Mesodermal cell (in vitro differentiated cells): Measurements from ENCODE around the gene IFNL3.

ENCODE experiments used
- H3K27ac ChIP-seq: 2 replicates; pipeline ENCODE4 v1.7.0; 2013; ENCODE audit warnings: mild to moderate bottlenecking, low read depth, low read length, moderate library complexity; ENCODE audit not compliant: severe bottlenecking
- H3K36me3 ChIP-seq: 2 replicates; pipeline ENCODE4 v1.7.1; 2013; ENCODE audit warnings: mild to moderate bottlenecking, low read length, moderate library complexity; ENCODE audit not compliant: control insufficient read depth, insufficient read depth
- H3K4me1 ChIP-seq: one replicate; pipeline ENCODE4 v1.7.1; 2013; ENCODE audit warnings: mild to moderate bottlenecking, low read length; ENCODE audit not compliant: insufficient read depth, control insufficient read depth, poor library complexity, severe bottlenecking
- H3K4me3 ChIP-seq: 2 replicates; pipeline ENCODE4 v1.7.0; 2013; ENCODE audit warnings: low read length, control low read depth, mild to moderate bottlenecking; ENCODE audit not compliant: insufficient read depth, poor library complexity, severe bottlenecking; ENCODE audit errors: extremely low read depth
- H3K9me3 ChIP-seq: 2 replicates; pipeline ENCODE4 v1.7.1; 2013; ENCODE audit warnings: mild to moderate bottlenecking, low read length, moderate library complexity; ENCODE audit not compliant: control insufficient read depth
- WGBS, 2 experiments: methylation state at CpG; one replicate each; pipeline ENCODE4 v1.1.5; 2013; ENCODE audit warnings: missing lambda C conversion rate in 2 of 2; ENCODE audit not compliant: insufficient coverage in 2 of 2; 5-methylcytosine and 5-hydroxymethylcytosine counted together

IFNL3 gene

DNA sequence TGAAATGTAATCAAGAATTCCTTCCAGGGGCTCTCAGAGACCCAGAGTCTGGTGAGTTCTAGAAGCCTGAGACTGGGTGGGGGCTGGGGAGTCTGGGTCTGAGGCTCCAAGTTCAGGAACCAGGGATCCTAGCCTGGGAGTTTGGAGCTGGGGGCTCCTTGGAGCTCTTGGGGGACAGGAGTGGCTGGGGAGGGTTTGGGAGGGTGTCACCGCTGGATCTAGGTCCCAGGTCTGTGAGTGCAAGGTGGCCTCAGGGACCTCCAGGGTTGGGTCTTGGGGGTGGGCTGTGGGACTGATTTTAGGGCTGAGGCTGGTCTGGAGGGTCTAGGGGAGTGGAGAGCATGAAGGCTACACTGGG is 41.8 kb downstream of the IFNL3 start:
- Histone ChIP-seq H3K27ac (no peak overlapping the region), H3K4me1 (no peaks in the 10 kb centered on the region), H3K36me3 (no peaks in the 10 kb centered on the region), H3K4me3 (no peak overlapping the region), H3K9me3 (no peaks in the 10 kb centered on the region)
- 89 to 100% methylated on average over 1 of the region's 1 CpG for WGBS, 2 experiments

DNA sequence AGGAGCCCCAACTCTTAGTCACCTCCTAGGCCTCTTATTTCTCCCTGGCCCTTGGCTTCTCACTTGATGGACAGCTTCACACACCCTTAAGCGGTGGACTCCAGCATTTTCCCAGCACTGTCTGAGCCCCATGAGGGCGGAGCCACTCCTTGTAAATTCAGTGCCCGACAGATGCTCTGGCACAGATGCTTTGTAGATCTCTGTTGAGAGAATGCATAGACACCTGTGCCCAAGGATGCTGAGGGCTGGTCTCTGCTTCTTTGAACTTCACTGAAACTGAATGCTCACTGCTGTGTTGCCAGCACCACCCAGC is 44.0 kb downstream of the IFNL3 start:
- no peak overlapping the region for H3K4me3 ChIP-seq
- 79 to 85% methylated on average over 3 of the region's 3 CpGs for WGBS, 2 experiments
- no peaks in the 10 kb centered on the region for H3K36me3 ChIP-seq

DNA sequence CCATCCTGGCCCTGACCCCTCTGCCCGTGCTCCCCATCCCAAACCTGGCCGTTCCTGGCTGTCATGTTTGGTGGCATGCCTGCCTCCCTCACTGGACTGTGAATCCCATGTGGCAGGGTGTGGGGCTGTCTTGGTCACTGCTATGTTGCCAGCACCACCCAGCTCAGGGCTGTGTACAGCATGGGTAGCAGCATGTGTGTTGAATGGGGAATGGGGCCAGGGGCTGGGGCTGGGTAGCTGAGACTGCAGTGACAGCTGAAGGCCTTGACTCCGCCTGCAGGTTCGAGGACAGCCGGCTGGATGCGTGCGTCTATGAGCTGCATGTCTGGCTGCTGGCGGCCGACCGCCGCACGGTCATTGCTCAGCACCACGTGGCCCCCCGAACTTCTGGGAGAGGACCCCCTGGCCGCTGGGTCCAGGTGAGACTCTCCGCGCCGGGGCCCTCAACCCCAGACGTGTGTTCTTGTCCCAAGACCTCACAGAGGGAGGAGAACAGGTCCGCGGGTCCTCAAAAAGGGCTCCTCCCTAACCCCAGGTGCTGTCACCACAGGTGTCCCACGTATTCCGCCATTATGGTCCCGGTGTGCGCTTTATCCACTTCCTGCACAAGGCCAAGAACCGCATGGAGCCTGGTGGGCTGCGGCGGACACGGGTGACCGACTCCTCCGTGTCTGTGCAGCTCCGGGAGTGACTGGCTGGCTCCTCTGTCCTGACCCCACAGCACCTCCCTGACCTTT is 44.6 kb downstream of the IFNL3 start:
- Histone ChIP-seq H3K27ac (no peak overlapping the region), H3K4me3 (no peak overlapping the region), H3K36me3 (no peaks in the 10 kb centered on the region), H3K4me1 (no peaks in the 10 kb centered on the region), H3K9me3 (no peaks in the 10 kb centered on the region)
- 89 to 91% methylated on average over 26 to 32 of the region's 32 CpGs for WGBS, 2 experiments

More for the DNA sequence above, 44.0 kb downstream of the IFNL3 start:
- Histone ChIP-seq H3K27ac (no peak overlapping the region), H3K4me1 (no peaks in the 10 kb centered on the region), H3K9me3 (no peaks in the 10 kb centered on the region)

DNA sequence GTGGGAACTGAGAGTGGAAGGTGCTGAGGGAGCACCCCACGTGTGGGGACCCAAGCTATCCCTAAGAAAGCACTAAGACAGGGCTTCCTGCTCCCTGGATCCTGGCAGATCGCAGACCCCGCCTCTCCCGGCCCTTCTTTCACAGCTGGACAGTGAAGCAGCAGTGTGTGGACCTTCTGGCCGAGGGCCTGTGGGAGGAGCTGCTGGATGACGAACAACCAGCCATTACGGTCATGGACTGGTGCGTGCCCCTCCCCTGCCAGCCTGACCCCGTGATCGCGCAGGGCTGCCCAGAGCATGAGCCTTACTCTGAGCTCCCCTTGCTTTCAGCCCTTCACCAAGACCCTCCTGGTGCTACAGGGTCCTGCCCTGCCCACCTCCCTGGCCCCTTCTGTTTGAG is 45.8 kb downstream of the IFNL3 start:
- WGBS, 2 experiments, result 44 to 46% methylated on average over 10 to 11 of the region's 11 CpGs
- H3K4me3 ChIP-seq, result no peak overlapping the region
- no peaks in the 10 kb centered on the region for H3K9me3 ChIP-seq
- H3K4me1 ChIP-seq, result no peaks in the 10 kb centered on the region
- no peak overlapping the region for H3K27ac ChIP-seq
- no peaks in the 10 kb centered on the region for H3K36me3 ChIP-seq

DNA sequence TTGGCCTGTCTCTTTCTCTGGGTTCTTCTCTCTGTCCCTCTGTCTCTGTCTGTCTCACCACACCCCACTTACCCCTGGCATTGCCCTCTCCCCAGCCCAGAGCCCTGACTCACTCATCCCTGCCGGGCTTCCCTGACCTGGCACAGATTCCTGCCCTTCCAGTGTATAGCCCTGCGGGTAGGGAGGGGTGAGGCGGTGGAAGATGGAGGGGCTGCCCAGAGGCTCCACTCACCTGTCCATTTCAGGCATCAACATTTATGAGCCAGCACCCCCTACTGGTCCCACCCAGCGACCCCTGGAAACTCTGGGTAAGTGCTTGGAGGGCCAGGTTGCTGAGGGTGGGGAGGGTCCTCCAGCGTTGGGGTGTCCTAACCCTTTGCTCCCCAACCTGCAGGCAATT is 47.0 kb downstream of the IFNL3 start:
- no peaks in the 10 kb centered on the region for H3K9me3 ChIP-seq
- H3K27ac ChIP-seq, result no peak overlapping the region
- no peaks in the 10 kb centered on the region for H3K36me3 ChIP-seq
- H3K4me1 ChIP-seq, result no peaks in the 10 kb centered on the region
- WGBS, 2 experiments, result 48 to 80% methylated on average over 1 to 3 of the region's 5 CpGs
- no peak overlapping the region for H3K4me3 ChIP-seq

DNA sequence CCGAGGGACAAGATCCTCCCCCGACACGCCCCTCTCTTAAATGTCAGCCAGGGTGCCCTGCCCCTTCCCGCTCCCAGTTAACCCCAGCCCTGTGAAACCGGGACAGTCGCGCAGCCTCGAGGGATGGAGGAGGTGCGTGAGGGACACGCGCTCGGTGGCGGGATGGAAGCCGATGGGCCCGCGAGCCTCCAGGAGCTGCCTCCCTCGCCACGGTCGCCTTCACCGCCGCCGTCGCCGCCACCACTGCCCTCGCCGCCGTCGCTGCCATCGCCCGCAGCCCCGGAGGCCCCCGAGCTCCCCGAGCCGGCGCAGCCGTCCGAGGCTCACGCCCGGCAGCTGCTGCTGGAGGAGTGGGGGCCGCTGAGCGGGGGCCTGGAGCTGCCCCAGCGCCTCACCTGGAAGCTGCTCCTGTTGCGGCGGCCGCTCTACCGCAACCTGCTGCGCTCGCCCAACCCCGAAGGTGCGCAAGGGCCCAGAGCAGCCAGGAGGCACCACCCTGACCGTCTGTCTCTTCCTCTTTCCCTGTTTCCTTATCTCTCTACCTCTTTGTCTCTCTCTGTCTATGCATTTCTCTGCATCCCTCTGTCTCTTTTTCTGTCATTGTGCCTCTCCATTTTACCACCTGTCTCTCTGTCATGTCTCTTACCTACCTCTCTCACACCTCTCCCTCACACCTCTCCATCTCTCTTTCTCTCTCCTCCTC is 47.8 kb downstream of the IFNL3 start, which contains the start of gene NCCRP1:
Gene NCCRP1, plus strand, starts transcription at position 105 of the 703 bp plus-strand sequence. Its CDS starts 19 bp downstream, at position 124.
- Histone ChIP-seq H3K4me1 (no peaks in the 10 kb centered on the region), H3K27ac (no peak within 1 kb of the TSS), H3K36me3 (no peaks in the 10 kb centered on the region), H3K9me3 (no peaks in the 10 kb centered on the region), H3K4me3 (no peak within 1 kb of the TSS)
- WGBS, 2 experiments, result 6 to 9% methylated on average over 46 to 48 of the region's 51 CpGs

DNA sequence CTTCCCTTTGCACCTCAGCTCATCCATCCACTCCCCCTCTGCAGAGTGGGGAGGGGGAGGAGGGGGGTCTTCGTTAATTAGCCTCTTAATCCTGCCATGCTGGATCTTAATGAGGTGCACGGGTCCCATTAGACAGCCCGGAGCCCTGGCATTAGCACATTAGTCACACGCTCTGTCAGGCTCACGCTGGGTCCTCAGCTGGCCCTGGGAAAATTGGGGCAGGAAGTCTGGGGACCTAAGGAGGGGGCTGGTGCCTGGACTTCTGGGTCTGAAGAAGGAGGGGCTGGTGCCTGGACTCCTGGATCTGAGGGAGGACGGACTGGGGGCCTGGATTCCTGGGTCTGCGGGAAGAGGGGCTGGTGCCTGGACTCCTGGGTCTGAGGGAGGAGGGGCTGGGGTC is 48.5 kb downstream of the IFNL3 start:
- H3K36me3 ChIP-seq, result no peaks in the 10 kb centered on the region
- H3K27ac ChIP-seq, result no peak overlapping the region
- WGBS, 2 experiments, result 35% methylated on average over 5 to 6 of the region's 7 CpGs
- no peak overlapping the region for H3K4me3 ChIP-seq
- no peaks in the 10 kb centered on the region for H3K4me1 ChIP-seq
- no peaks in the 10 kb centered on the region for H3K9me3 ChIP-seq

DNA sequence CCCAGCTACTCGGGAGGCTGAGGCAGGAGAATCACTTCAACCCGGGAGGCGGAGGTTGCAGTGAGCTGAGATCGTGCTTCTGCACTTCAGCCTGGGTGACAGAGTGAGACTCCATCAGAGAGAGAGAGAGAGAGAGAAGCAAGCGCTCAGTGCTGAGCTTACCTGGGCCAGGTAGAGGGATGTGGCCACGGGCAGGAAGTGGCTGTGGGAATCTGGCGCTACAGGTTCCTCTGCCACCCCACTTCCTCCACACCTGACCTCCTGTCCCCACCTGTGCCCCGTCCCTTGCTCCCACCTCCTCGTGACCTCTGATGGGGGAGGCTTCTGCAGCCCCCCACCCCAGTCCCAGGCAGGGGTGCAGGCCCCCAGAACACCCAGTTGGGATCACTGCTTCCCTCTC is 49.1 kb downstream of the IFNL3 start:
- WGBS, 2 experiments, result 57 to 71% methylated on average over 6 of the region's 9 CpGs
- Histone ChIP-seq H3K4me1 (peaks cover 3% of the 10 kb centered on the region), H3K36me3 (no peaks in the 10 kb centered on the region), H3K27ac (no peak overlapping the region), H3K4me3 (no peak overlapping the region), H3K9me3 (no peaks in the 10 kb centered on the region)

DNA sequence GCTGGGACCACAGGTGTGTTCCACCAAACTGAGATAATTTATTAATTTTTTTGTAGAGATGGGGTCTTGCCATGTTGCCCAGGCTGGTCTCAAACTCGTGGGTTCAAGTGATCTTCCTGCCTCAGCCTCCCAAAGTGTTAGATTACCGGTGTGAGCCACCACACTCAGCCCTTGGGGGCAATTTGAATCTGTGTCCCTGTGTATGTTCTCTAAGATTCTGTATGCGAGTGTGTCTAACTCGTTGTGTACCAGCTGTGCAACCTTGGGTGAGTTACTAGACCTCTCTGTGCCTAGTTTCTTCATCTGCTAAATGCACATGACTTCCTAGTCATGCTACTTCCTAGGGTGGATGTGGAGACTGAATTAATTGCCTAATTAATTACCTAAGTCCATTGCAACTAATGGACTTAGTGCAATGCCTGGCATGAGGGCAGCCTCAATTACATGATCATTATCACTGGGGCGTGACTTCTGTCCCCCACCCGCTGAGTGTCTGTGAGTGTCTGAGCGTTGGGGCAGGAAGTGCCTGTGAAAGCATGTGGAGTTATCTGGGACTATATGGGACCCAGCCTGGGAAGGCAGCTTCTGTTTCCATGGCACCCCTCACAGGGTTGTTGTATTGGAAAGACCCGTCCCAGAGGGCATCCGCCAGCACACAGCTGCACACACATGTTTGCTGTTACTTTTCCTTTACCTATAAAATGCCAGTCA is 49.8 kb downstream of the IFNL3 start:
- H3K36me3 ChIP-seq, result no peaks in the 10 kb centered on the region
- no peak overlapping the region for H3K27ac ChIP-seq
- peaks cover 3% of the 10 kb centered on the region for H3K4me1 ChIP-seq
- no peak overlapping the region for H3K4me3 ChIP-seq
- WGBS, 2 experiments, result 58 to 59% methylated on average over 6 to 7 of the region's 9 CpGs
- no peaks in the 10 kb centered on the region for H3K9me3 ChIP-seq

DNA sequence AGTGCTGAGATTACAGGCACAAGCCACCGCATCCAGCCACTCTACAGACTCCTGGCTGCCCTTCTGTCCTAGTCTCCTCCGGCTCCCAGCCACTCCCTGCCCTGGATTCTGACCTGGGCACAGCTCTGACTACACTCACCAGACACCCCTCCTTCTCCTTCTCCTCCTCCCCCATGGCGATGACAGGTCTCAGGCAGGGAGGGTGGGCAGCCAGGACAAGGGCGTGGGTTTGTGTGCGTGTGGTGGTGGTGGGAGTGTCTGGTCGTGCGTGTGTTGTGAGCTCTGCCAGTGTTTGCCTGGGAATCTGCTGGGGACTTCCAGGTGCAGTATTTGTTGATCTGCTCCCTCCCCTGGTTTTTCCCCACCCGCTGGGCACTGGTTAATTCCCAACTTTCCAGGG is 51.0 kb downstream of the IFNL3 start:
- H3K9me3 ChIP-seq, result no peaks in the 10 kb centered on the region
- 11 to 40% methylated on average over 2 to 7 of the region's 8 CpGs for WGBS, 2 experiments
- H3K36me3 ChIP-seq, result no peaks in the 10 kb centered on the region
- H3K4me3 ChIP-seq, result no peak overlapping the region
- H3K27ac ChIP-seq, result no peak overlapping the region
- peaks cover 3% of the 10 kb centered on the region for H3K4me1 ChIP-seq
